HG02870 (cell line): ENCODE results near the gene TENM3.
"Not testable (repeated sequence)": the region's sequence is repeated elsewhere in the genome, so short reads cannot be mapped to it uniquely, and the experiment has no call there.

Experiments used
- ATAC-seq: cut with Tn5 transposase; IDR thresholded peaks from one replicate; pipeline ENCODE4 v1.9.1; 2021; ENCODE audit warnings: mild to moderate bottlenecking, moderate library complexity; ENCODE audit not compliant: unreplicated experiment

TENM3 gene

DNA sequence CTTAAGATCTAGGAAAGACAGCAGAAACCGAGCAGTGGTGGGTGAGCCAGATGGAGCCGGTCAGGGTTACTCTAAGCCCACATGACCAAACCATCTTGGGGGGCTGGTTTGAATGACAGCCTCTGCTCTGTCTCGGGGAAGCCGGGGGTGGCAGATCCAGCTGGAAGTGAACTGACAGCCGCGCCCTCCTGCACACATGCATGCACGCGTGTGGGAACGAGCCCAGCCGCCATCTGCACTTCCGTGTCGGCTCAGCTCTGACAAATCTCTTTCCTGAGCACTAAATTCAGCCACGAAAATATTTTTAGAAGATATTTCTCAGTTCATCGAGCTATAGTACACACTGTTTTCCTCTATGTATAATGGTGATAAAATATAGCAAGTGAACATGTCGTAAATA is 558.4 kb downstream of the TENM3 start:
- no peak for ATAC-seq

DNA sequence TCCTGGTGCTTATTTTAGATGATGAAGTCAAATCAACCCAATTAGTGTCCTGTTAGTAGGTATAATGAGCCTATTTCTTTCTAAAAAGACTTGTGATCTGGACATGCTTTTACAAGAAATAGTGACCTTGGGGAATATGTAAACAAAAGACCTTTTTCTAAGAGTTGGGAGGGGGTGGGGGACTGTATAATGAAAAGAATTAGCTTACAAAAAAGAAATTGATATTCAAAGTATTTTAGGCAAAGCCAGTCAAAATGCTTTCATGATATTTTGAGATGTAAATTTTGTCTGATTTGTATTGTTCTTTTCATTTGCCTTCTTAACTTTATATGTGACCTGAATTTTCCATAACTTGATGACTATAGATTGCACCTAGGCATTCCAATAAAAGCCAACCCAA is 559.4 kb downstream of the TENM3 start:
- no peak for ATAC-seq

DNA sequence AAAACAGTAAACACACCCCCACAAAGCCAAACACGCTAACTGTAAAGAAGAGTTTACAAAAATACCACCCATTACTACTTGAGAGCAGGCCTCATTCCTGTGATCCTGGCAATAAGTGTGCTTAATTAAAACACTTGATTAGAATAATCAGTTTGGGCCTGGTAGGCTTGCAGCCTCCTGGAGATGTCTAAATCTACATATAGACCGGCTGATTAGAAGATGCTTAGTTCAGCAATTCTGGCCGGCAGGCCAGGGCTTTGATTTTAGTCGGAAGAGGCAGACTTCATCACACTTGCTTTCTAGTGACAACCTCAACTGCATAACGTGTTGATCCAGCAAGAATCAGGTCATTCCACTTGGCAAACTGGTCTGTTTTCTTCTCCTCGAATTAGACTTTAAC is 560.0 kb downstream of the TENM3 start:
- ATAC-seq, result no peak

DNA sequence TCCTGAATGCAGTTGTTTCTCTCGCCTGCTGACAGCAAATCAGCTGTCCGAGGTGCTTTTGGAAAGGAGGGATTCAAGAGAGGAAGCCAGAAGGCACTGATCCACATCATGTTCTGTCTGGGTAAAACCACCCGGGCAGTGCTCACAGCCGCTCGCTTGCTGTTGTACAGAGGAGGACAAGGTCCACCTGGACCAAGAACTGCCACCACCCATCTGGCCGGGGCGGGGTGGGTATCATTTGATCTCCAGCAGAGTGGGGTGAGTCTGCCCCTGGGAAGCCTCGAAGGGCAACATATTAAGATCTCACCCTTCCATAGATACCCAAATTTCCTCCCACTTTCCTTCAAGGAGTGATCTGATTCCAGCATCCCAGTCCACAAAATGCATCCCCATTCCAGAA is 560.9 kb downstream of the TENM3 start:
- ATAC-seq, result no peak

DNA sequence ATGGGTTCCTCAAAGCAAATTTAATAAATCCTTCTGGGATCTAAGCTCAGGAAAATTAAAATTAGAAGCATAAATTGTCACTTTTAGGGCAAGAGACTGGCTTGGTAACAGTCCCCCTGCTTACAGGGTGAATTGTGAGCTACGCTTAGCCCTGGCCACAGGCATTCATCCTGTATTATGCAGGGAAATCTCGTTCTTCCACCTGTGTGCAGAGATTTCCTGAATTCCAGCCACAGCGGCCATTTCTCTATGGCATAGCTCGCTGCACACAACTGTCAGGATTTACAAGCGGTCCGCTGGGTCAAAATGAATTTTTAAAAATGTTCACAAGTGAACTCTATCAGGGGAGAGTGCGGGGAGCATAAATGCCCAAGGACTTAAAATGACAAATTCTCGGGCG is 562.1 kb downstream of the TENM3 start:
- no peak for ATAC-seq

DNA sequence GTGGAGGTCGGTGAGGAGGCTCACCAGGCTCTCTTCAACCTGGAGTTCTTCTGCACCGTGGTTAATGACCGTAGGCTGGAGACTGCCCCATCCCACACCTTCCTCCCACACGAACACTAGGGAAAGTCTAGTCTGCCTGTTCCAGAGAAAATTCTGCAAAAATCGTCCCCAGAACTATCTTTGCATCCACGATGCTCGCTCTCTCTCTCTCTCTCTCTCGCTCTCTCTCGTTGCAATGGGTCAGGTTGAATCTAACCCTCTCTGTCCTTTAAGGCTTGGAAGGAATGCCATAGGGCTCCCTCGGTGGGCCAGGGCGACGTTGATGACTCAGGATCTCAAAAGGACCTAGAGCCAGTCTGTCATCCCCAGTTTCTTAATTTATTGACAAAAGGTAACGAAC is 562.5 kb downstream of the TENM3 start:
- no peak for ATAC-seq

DNA sequence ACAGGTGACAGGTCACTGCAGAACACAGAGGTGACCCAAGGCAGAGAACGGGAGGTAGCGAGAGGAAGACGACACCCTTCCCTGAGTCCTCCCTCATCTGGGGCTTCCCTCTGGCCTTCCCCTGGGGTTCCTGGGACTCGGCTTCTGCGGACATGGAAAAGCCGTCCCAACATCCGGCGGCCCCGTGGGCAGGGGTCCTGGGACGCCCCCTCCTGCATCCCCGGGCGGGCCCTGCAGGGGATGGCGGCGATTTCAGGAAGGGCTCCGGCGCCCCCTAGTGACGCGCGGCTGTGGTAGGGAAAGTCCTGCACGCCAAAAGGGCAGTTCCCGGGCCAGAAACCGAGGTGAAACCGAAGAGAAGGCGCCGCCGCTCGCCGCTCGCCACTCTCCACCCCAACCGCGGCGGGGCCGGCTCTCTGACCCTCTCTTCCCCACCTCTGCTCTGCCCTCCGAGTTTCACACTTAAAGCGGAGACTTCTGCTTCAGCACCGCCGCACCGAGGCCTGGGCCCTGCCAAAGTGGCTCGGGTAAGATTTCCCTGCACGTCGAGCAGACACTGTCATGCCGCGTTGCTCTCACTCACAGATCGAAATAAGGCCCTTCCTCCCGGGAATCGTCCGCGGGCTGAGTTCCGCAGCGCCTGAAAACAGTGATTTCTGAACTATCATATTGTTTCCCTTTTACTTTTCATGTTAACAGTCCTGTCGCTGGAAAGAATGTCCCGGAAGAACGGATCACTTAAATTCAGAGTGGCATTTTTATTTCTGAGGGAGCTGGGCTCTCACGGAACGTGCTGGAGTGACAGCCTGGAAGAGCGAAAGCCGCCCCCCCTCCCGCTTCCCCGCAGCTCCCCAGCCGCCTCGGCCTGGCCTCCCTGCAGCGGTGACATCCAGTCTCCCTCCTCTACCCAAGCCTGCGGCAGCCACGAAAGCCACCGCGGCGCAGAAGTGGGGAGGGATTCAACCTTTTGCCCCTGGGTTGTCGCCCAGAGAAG is 563.4 kb downstream of the TENM3 start:
- peak; percentile 69 for ATAC-seq

DNA sequence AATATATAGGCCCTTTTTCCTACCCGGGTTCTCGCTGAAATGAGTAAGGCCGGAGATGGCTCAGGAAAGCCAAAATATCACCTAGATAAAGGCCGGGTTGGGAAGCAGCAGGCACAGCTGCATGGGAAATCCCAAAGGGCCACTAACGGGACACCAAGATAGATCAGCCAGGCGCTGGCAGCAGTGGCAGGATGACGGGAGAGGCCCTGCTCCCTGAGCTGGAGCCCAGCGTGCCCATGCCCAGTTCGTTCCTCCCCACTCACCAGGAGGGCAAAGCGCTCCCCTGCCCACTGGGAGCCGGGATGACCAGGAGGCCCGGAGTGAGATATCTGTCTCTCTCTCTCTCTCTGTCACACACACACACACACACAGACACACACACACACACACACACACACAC is 564.1 kb downstream of the TENM3 start:
- no peak for ATAC-seq

DNA sequence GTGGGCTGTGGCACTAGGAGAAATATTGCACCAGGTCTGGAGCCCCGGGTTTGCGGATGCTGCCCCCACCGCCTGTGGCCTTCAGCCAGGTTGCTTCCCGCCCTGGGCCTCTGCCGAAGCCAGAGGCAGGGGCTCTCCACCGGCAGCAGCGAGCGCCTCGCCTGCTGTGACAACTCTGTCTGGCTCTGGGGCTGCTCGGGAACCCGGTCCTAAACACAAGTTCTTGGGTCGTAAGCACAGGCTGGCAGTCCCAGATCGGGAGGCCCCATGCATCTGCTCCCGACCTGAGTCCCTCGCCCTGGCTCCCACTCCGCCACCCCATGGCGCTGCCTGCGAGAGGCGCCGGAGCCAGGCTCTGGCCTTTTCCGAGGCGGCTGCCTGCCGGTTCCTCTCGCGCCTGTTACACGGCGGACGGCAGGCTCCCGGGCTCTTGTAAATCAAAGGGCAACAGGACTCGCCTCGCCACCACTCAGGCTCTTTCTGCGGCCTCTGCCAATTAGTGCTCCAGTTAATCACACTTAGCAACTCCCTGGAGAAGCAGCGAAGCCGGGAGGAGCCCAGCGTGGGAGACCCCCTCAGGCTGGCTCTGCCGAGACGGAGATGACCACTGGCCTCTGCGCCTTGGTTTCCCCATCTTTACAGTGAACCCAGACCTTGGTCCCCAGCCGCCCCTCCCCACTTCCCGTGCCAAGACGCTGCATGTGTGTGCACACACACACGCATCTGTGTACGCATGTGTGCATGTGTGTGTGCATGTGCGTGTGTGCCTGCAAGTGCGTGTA is 564.8 kb downstream of the TENM3 start:
- ATAC-seq, result no peak

DNA sequence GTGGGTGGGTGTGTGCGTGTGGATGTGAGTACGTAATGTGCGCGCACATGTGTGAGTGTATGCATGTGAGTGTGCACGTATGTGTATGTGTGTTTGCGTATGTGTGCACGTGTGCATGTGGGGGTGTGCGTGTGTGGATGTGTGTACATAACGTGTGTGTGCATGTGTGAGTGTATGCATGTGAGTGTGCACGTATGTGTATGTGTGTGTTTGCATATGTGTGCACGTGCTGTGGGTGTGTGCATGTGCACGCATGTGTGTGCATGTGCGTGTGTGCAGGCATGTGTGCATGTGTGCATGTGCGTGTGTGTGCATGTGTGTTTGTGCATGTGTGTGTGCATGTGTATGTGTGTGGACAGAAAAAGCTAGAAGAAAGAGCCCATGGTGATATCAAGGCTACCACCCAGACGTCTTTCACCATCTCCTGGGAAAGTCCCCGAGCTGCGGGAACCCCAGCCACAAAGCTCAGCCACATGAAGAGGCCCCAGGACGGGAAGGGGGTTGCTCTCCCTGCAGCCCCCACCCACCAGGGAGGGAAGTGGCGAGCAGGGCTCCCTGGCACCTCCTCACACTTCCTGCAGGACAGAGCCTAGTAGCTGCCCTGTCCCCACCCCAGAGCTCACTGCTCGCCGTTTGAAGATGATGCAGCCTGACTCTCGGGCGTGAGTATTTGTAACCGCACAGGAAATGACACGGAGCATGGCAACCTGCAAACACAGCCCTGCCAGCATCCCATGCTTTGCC is 565.6 kb downstream of the TENM3 start:
- peak; percentile 81 for ATAC-seq

DNA sequence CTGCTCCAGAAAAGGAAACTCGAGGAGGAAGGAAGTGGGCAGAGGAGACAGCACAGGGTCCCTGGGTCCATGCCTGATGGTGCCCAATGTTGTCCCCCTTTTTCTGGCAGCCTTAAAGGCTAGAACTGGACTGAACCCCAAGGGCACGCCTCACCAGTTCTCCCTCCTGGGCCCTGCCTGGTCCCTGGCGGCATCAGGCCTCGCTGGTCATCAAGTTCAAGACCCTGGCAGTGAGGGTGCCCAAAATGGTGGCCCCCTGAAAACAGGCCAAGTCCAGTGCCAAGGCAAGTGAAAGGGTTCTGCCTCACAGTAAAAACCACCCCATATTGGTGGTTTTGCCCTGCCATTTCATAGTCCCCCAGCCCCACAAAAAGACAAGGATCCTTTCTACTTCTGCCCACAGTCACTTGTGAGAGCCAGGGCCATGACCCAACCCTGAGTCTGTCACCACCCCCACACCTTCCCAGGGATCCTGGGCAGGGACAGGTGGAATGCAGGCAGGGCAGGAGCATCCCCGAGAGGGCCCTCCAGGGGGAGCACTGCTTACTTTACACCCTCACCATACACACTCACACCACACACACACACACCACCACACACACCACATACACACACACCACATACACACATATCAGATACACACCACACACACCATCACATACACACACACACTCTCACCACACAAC is 566.4 kb downstream of the TENM3 start:
- peak; percentile 18 for ATAC-seq

DNA sequence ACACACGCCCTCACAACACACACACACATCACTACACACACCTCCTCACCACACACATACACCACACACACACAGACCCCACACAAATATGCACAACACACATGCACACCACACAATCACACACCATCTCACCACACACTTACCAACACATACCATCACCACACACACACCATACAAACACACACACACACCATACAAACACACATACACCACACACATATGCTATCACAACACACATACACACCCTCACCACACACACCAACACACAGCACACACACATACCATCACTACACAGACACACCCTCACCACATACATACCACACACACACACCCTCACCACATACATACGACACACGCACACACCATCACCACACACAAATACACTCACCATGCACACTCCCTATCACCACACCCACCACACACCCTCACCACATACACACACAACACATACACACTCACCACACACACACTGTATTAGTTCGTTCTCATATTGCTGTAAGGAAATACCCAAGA is 567.0 kb downstream of the TENM3 start:
- ATAC-seq, result no peak

DNA sequence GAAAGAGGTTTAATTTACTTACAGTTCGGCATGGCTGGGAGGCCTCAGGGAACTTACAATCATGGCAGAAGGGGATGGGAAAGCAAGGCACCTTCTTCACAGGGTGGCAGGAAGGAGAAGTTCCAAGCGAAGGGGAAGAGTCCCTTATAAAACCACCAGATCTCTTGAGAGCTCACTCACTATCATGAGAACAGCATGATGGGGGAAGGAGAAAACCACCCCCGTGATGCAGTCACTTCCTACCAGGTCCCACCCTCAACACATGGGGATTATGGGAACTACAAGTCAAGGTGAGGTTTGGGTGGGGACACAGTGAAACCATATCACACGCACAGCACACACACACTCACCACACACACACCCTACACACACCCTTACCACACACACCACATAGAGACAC is 569.7 kb downstream of the TENM3 start:
- ATAC-seq, result no peak

DNA sequence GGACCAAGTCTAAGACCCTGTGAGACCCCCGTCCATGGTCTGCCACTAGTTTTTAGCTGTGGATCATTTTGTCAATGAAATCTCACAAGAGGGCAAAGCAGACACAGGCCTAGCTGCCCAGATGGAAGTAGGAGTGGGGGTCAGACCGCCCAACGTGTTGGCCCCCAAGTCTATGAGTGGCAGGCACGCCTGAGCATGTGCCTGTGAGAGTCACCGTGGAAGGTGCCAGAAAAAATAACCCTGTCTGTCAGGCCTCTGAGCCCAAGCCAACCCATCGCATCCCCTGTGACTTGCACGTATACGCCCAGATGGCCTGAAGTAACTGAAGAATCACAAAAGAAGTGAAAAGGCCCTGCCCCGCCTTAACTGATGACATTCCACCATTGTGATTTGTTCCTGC is 570.9 kb downstream of the TENM3 start:
- not testable (repeated sequence) for ATAC-seq

DNA sequence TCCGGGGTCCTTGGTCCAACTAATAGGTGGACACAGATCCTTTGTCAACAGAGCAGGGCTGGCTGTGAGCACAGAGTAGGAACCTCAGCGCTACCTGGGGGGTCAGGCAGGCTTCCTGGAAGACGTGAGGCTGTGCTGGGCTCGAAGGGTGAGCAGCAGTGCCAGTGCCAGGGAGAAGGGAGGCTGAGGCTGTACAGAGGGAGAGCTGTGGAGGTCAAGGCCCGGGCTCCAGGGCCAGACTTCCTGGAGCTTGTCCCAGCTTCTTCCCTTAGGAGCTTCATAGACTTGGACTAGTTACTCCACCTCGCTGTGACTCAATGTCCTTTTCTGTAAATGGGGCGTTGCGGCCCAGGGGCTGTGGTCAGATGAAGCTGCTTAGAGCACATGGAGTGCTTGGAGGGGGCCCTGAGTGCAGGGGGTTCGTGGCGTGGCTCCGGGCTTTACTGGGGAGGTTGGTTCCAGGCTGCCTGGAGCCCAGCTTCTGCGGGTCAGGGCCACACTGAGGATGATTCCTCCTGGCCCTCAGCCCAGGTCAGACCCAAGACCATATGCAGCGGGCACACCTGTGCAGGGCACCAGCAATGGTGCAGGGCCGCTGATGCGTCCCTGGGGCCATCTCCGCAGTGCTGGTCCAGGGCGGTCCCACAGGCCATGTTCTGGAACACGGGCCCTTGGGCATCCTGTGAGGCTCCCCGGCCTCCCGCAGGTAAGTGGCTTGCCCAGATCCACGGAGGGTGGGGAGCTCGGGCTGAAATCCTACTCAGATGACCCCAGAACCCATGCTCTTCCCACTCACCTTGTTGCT is 575.9 kb downstream of the TENM3 start:
- ATAC-seq, result no peak

DNA sequence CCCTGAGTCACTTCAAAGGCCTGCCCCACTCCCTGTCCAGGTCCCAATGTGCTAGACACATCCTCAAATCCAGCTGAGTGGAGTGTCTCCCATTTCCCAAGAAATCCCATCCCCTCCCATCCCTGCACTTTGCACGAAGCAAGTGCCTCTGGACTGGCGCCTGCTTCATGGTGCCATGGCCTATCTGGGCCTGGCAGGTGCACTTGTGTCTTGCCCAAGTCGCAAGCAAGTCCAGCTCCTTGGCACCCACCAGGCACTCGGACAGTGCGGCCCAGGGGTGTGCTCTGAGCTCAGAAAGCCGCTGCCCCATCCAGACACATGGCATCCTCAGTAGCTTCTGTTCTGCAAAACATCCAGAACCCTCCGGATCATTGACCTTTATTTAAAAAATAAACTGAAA is 576.5 kb downstream of the TENM3 start:
- no peak for ATAC-seq

DNA sequence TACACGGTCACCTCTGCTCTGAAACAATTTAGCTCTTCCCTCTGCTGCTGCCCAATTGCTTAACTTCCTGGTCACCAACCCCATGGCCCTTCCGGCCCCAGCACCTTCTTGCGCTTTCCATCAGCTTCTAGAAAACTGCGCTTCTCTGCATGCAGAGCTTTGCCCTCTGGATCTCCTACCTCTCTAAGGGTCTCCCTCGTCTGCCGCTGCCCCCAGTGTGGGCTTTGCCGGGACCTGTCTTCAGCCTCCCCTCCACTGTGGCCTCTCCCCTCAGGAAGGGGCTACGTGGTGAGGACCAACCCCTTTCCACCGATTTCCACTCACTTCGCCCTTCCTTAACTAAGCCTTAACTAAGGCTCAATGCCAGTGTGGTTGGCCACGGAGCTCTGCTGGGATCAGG is 579.4 kb downstream of the TENM3 start:
- ATAC-seq, result no peak

DNA sequence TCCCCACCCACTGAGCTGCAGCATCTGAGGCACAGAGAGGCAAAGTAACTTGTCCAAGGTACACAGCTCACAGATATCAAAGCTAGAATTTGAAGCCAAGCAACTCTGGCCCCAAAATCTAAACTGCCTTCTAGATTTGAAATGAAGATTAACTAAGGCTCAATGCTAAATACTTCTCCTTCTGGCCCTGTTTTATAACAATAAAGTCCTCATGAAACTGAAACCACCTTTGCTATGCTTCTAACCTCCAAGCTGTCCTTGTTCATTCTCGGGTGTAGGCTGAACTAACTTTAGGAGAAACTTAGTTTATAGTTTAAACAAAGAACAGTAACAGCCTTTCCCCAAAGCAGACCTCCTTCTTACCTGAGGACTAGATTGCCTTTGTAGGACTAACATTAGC is 580.4 kb downstream of the TENM3 start:
- ATAC-seq, result peak; percentile 68

DNA sequence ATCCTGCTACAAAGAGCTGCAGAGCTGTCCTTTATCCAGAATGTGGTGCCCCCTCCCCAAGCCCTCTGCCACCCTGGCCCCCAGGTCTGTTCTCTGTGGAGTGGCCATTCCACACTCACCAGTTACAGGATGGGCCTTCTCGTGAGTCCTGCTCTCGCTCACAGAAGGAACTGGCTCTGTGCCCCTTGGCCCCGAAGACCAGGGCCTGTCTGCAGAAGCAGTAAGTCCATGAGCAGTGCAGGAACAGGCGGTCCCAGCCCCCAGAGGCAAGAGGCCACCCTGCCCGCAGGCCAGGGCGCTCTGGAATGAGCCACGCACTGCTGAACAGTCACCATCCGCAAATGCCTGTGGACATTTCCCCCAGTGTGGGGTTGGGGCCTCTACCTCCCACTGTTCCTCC is 581.8 kb downstream of the TENM3 start:
- ATAC-seq, result no peak

DNA sequence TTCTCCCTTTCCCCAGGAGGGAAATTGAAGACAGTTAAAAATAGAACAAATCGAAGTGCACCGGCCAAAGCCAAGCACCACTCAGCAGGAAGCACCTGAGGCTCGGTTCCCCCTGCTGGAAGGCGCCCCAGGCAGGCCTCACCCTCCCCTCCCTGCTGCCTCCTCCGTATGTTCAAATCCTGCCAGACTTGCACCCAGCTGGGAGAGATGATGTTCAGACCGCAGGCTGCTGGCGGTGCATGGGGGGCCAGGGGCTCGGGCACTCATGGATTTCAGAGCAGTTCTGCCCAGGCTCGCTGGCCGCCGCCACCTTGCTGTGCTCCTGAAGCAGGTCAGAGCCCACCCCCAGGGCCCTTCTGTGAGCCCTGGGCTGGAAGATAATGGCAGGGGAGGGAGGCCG is 582.6 kb downstream of the TENM3 start:
- ATAC-seq, result no peak
